Measurements from ENCODE around the gene APBA2. TPM values are rescaled to one million over a fixed set of nuclear protein-coding genes. Genes with fewer than 3 reads are reported as not detected.
A peak's percentile ranks its signal among the peaks of the same experiment; 100 is the strongest.

The APBA2 gene
- total RNA-seq, 4 donors from 2014 or later = 7.2 to 33.8 (median 8.8) TPM

DNA sequence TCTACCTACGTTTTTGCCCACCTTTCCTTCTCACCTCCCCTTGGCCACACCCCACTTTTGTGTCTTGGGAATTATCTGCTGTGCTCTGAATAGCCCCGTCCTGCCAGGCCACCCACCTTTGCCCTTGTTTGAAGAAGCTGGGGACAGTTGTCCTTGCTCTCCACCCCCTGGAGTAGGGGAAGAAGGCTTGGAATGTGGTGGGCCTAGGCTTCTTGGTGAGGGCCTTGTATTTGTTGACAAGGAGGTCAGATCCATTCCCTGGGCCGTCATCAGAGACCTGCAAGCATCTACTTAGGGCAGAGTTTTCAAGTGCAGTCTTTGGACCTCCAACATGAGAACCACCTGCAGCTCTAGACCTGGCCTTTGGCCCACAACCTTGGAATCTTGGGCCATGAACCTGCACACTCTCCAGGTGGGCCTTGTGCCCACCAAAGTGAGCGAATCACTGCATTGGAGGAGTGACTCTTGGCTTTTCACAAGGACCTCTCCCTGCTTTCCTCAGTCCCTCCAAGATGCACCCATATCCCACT, 160.6 kb downstream of the APBA2 start:
- Histone ChIP-seq H3K27me3 (no peaks in the 10 kb centered on the region), H3K9me3 (no peaks in the 10 kb centered on the region), H3K4me3 (no peak overlapping the region), H3K27ac (no peak overlapping the region), H3K4me1 (no peaks in the 10 kb centered on the region), H3K36me3 (no peaks in the 10 kb centered on the region)
- no peak for DNase-seq
- no peak for TF ChIP-seq POLR2A (IDR thresholded peaks at IDR 0.05)
- TF ChIP-seq, protein P1, sequence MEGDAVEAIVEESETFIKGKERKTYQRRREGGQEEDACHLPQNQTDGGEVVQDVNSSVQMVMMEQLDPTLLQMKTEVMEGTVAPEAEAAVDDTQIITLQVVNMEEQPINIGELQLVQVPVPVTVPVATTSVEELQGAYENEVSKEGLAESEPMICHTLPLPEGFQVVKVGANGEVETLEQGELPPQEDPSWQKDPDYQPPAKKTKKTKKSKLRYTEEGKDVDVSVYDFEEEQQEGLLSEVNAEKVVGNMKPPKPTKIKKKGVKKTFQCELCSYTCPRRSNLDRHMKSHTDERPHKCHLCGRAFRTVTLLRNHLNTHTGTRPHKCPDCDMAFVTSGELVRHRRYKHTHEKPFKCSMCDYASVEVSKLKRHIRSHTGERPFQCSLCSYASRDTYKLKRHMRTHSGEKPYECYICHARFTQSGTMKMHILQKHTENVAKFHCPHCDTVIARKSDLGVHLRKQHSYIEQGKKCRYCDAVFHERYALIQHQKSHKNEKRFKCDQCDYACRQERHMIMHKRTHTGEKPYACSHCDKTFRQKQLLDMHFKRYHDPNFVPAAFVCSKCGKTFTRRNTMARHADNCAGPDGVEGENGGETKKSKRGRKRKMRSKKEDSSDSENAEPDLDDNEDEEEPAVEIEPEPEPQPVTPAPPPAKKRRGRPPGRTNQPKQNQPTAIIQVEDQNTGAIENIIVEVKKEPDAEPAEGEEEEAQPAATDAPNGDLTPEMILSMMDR (IDR thresholded peaks at IDR 0.05) = no peak

DNA sequence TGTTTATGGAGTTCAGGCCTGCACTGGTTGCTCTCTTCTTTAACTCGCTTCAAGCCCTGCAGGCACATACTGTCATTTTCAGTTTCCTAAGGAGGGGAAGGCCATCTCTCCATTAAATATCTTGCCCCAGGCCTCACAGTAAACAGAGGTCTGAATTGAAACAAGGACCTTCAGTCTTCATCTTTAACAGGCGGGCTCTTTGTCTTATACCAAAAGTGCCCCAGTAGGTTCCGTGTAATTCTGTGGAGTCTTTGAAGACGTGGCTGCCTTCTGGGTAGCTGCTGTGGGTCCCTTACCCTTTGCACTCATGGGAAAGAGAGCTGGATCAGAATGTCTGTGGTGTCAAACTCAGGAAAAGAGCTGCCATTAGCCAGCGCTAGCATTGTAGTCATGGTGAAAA, 161.2 kb downstream of the APBA2 start:
- TF ChIP-seq, protein P1 (IDR thresholded peaks at IDR 0.05) = no peak
- TF ChIP-seq POLR2A (IDR thresholded peaks at IDR 0.05) = no peak
- Histone ChIP-seq H3K36me3 (no peaks in the 10 kb centered on the region), H3K27me3 (no peaks in the 10 kb centered on the region), H3K4me1 (no peaks in the 10 kb centered on the region), H3K9me3 (no peaks in the 10 kb centered on the region), H3K27ac (no peak overlapping the region), H3K4me3 (no peak overlapping the region)
- DNase-seq = no peak

DNA sequence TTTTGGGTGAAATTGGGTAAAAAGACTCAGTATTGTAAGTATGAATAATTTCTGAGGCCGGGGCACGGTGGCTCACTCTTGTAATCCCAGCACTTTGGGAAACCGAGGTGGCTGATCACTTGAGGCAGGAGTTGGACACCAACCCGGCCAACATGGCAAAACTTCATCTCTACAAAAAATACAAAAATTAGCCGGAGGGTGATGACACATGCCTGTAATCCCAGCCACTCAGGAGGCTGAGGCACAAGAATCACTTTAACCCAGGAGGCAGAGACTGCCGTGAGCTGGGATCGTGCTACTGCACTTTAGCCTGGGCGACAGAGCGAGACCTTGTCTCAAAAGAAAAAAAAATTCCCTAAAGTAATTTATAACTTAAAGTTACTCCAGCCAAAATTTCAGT, 162.2 kb downstream of the APBA2 start:
- no peak overlapping the region for H3K27ac ChIP-seq
- no peak overlapping the region for H3K4me3 ChIP-seq
- H3K4me1 ChIP-seq = no peaks in the 10 kb centered on the region
- H3K36me3 ChIP-seq = no peaks in the 10 kb centered on the region
- H3K27me3 ChIP-seq = no peaks in the 10 kb centered on the region
- DNase-seq = no peak
- TF ChIP-seq POLR2A (IDR thresholded peaks at IDR 0.05) = no peak
- TF ChIP-seq, protein P1 (IDR thresholded peaks at IDR 0.05) = no peak
- H3K9me3 ChIP-seq = no peaks in the 10 kb centered on the region

DNA sequence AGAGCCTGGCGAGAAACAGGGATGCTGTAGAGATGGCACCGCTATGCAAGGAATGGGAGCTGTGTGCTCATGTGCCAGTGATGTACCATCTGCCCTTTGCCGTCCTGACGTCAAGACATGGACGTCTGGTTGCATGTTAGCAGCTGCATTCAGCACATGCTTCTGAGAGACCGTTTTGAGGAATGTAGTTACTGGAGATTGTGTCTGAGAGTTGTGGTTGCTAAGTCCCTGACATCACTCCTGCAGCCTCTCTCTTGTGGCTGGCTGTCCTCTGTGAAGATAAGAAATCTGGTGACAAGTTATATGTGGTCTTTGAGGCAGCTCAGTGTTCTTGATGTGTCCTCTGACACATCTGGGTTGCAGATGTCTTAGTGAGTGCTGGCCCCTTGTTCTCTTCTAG, 165.1 kb downstream of the APBA2 start:
- no peaks in the 10 kb centered on the region for H3K27me3 ChIP-seq
- DNase-seq = peak in 1 of 3 donors; percentile 10
- no peak overlapping the region for H3K4me3 ChIP-seq
- no peaks in the 10 kb centered on the region for H3K4me1 ChIP-seq
- no peak overlapping the region for H3K27ac ChIP-seq
- no peaks in the 10 kb centered on the region for H3K36me3 ChIP-seq
- TF ChIP-seq, protein P1 (IDR thresholded peaks at IDR 0.05) = no peak
- TF ChIP-seq POLR2A (IDR thresholded peaks at IDR 0.05) = no peak
- no peaks in the 10 kb centered on the region for H3K9me3 ChIP-seq

DNA sequence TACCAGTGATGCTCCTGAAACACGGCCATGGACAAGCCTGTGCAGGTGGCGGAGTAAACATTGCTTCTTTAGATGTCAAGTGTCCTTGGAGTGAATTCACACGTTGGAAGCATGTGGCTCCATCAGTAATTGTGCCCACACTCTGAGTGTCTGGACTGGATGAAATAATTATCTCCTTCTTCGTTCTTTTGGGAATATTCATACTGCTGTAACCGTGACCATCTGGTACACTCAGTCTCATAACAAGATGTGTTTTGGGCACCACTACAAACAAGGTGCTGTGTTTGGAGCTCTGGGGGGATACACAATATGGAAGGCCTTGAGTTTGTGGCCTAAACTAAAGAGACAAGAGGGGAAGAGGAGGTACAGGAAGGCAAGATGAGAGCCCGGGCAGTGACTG, 165.6 kb downstream of the APBA2 start:
- TF ChIP-seq, protein P1 (IDR thresholded peaks at IDR 0.05) = no peak
- no peak for TF ChIP-seq POLR2A (IDR thresholded peaks at IDR 0.05)

DNA sequence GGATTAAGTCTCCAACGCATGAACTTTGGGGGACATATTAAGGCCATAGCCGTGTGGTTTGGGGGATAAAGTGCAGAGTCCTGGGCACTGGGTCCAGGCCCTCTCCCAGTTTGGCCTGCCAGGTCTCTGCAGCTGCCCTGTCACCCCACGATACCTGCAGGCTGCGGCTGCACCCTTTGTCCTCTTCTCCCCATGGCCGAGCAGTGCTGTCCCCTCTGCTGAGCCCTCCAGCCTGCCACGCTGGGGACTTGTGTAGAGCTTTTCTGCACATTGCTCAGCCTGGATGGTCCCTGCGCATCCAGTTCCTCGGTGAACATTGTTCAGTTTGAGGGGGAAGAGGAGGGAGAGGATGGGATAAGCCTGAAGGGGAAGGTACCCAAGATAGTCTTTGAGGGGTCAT, 167.2 kb downstream of the APBA2 start:
- Histone ChIP-seq H3K27ac (no peak overlapping the region), H3K9me3 (no peaks in the 10 kb centered on the region), H3K4me1 (no peaks in the 10 kb centered on the region), H3K4me3 (no peak overlapping the region), H3K36me3 (no peaks in the 10 kb centered on the region), H3K27me3 (no peaks in the 10 kb centered on the region)
- DNase-seq = no peak
- no peak for TF ChIP-seq POLR2A (IDR thresholded peaks at IDR 0.05)
- TF ChIP-seq, protein P1 (IDR thresholded peaks at IDR 0.05) = no peak

More for the DNA sequence above, 165.6 kb downstream of the APBA2 start:
- Histone ChIP-seq H3K4me3 (no peak overlapping the region), H3K27me3 (no peaks in the 10 kb centered on the region), H3K27ac (no peak overlapping the region), H3K9me3 (no peaks in the 10 kb centered on the region), H3K36me3 (no peaks in the 10 kb centered on the region), H3K4me1 (no peaks in the 10 kb centered on the region)
- no peak for DNase-seq
